ENCODE results near the gene BMPER.
A peak's percentile ranks its signal among the peaks of the same experiment; 100 is the strongest.

Gene BMPER

DNA sequence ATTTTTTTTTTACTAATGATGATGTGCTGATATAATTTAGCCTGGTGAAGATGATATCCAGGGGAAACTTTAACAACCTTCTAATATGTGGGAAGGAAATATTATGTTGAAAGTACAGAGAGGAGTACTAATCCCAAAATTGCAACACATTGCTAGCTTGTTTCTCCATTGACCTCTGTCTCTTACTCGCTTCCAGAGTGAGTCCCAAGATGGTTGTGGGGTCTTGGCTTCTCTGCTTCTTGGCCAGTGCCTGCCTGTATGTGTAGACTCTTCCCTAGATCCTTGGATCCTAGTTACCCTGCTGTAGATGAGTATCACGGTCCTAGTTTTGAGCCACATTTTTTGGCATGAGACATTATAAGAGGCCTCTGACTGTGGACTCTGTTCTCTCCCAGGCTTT lies 17.5 kb downstream of the BMPER start:
- no peak for DNase-seq (ENCODE audit: low read depth, low spot score)

DNA sequence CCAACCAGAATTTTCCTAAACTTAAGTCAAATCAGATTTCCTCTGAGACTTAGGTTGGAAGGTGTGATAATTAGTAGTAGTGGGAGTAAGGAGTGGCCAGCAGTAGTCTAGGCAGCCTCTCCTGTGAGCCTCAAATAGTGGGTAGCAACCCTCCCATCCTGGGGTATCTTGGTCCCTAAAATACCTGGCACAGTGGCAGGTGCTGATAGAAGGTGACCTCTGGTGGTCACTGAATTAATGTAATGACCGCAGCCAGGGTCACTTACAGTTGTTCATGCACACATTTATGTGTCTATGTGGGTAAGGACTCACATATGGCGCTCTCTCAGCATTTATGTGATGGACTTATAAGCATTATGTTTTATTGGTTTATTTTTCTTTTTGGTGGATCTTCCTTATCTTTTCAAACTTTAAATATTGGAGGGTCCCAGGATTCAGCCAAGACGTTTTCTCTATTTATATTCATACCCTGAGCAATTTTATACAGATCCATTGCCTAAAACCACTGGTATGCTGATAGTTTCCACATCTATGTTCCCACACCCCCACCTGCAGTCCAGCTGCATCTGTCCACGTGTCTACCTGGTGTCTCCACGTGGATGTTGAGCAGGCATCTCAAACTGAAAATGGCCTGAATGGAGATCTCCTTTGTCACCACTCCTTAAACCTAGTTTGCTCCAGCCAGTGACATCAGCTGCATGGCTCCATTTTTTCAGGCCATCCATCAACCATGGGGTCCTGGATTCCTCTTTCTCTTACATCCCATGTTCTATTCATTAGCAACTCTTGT lies 18.3 kb downstream of the BMPER start:
- DNase-seq (ENCODE audit: low read depth, low spot score): no peak

DNA sequence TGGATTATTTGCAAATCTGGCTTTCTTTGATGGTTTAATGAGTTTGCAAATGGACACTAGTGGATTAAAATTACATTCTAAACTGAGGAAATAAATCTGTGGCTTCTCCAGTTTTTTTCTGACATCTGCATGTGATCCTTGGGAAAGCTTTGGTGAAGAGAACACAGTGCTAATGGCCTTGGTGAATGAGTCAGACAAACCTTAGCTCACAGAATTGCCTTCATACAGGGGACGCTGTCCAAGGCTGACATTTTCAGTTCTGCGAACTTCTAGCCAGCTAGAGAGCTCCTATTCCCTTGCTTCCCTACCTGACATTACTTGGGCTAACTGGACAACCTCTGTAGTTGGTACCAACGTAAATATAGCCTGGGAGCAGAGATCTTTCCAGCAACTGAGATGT lies 21.2 kb downstream of the BMPER start:
- DNase-seq (ENCODE audit: low read depth, low spot score): peak; percentile 56

DNA sequence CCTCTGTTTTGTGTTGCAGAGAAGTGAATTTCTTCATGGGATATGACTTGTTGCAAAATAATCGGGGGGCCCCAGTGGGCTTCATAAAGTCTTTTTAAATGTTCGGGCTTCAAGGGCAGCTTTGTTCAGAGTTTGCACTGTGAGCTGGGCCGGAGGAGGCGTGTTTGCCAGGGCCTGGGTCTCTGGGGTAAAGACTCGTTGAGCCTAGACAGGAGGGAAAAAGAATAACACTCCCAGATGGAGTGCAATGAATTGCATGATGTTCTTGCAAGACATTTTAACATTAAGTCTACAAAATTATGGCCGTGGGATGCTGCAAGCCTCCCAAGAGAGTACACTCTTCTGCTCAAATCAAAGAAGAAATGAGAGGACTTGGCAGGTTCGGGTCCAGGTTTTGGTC lies 23.6 kb downstream of the BMPER start:
- DNase-seq (ENCODE audit: low read depth, low spot score): no peak

DNA sequence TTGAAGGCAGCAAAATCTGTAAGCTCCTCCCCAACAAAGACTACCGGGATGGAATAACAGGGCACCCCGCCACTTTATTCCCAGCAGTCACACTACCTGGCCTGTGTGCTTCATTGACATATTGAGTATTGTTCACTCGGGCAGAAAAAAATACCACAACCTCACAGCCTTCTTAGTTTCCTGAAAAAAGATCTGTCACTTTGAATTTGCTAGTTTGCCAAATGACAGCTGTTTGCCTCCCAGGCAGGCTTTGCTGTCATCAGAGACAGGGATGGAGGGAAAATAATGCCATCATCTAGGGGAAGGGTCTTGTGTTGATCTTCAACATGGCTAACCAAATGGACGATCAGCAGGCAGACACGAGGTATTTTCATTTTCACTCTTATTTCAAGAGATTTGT lies 26.9 kb downstream of the BMPER start:
- no peak for DNase-seq (ENCODE audit: low read depth, low spot score)

DNA sequence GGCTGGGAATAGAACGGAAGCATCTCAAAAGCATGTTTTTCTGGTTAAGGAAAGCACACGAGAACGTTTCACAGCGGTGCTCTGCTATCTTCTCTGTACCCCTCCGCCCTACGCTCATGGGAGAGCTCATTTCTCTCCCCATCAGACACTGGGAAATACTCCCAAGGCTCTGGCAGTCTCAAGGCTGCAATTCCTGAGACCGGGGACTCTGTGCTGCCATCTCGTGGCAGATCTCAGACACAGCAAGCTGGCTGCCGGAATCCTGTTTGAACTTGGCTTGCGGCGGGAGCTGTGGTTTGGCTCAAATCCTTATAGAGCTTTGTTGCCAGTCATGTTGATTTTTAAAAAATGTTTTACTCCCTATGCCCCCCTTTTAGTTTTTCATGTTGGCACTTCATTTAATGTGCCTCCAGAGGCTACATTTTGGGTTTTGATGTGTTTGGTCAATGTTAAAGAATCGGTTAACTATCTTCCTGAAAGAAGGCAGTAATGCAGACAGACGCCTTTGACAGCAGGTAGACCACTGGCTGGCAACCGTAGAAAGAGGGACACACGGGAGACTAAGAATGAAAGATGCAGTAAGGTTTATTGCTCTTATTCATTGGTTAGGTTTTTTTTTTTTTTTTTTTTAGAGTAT lies 27.6 kb downstream of the BMPER start:
- DNase-seq (ENCODE audit: low read depth, low spot score): peak; percentile 94

DNA sequence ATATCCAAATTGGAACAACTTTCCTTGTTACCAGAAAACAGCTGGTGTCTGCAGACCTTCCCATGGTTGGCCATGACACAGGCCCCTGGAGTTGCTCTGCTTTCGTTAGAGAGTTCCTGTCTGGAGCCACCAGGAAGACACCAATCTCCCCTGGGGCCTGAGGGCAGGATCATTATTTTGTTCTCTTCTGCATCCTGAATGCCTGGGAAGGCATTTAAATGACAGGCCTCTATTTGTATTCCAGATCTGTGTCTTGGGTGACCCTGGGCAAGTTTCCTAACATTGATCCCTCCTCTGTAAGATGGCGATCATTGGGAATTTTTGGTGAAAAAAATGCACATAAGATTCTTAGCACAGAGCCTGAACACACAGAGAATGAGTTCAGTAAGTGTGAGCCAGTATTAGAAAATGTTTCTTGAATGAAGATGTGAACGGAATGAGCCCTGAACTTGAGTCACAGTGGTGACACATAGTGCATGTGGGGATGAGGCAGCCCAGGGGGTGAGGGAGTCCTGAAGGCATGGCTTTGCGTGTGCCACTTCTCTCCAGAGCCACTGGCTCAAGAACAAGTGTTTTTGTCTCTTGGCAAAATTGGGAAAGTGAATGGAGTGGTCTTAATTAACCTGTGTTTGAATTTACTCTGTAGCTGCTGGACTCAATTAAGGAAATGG lies 28.4 kb downstream of the BMPER start:
- DNase-seq (ENCODE audit: low read depth, low spot score): peak; percentile 77

DNA sequence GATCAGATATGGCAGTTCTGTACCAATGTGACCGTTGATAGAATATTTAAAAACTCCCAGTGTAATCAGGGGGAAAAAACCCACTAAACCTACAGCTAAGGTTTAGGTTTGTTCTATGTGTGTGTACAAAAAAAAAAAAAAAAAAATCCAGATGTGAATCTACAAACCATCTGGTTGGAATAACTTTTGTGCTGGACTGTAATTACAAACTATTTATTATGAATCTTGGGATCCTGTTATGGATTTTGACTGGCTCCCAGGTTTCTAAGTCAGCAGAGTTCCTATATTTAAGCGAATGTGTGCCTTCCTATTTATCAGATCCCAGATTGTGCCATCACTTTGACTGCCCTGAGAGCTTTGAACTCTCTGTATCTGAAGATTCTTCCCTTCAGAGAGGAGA lies 29.1 kb downstream of the BMPER start:
- DNase-seq (ENCODE audit: low read depth, low spot score): no peak

DNA sequence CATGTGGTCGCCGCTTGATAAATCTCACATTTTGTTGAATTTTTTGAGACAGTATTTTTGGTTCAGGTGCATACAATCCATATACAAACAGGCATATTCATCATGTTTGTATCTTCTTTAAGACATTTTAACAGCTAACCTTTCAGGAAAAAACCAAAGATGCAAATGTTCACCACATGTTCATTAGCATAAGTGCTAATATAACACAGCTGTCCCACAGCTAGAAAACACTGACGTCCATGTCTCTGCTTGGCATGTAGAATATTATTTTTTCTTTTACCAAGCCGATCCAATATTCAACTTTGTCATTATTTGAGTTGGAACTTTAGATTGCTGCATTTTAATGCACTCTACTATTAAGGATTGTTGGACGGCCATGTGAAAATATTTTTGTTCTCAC lies 31.2 kb downstream of the BMPER start:
- DNase-seq (ENCODE audit: low read depth, low spot score): no peak

DNA sequence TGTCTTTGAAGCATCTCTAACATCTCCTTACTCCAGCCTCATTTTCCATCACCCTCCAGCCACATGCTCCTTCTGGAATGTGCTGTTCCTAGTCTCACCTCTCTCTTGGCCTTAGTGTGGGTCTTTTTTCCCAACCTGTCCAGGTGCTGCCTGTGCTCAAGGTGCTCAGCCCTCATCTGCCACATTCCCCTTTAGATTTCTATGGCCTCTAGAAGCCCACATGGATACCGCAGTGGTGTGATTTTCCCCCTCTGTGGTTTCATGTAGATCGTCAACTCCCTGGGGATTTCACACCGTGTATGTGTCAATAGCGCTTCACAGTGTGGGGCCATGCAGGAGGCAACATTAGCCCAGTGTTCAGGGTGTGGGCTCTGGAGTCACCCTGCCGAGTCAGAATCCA lies 32.5 kb downstream of the BMPER start:
- no peak for DNase-seq (ENCODE audit: low read depth, low spot score)

DNA sequence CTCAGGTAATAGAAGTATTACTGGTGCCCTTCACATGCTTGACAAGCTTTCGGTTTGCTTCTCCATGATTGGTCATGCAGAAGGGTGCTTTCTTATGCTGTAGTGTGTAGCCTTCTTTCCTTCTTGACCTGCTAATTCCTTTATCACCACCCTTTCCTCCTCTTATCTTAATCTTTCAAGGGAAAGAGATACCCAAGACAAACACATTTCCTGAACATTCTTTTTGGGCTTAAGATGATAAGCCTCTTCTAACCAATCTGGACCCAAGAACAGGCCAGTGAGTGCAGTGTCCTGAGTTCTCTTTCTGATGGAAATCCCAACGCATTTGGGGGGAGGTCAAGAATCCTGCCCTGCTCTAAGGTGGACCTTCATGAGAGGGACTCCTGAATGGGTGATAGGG lies 33.8 kb downstream of the BMPER start:
- DNase-seq (ENCODE audit: low read depth, low spot score): no peak

DNA sequence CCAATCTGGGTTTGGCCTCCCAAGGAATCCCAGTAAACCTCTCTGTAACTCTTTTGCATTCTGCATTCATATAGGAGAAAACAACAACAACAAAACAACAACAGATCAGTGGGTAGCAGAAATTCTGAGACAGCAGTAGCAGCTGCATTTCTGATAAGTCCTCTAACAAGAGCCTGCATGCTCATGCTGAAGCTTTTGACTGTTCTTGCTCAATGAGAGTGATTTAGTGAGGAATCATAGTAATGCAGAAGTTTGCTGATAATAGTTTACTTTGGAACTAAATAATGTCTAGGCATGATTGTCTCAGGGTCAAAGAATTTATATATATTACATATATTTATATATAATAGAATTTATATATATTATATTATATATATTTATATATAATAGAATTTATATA lies 35.2 kb downstream of the BMPER start:
- DNase-seq (ENCODE audit: low read depth, low spot score): no peak

DNA sequence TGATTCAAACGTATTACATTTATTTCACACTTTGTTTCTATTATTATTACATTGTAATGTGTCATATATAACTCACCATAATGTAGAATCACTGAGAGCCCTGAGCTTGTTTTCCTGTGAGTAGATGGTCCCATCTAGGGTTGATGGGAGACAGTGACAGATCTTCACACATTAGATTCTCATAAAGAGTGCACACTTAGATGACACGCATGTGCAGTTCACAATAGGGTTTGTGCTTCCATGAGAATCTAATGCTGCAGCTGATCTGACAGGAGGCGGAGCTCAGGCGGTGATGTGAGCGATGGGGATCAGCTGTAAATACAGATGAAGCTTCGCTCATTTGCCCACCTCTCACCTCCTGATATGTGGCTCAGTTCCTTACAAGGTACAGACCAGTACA lies 36.1 kb downstream of the BMPER start:
- no peak for DNase-seq (ENCODE audit: low read depth, low spot score)

GRCh38 chr7:33946094-33946699 lies 40.9 kb downstream of the BMPER start:
- no peak for DNase-seq (ENCODE audit: low read depth, low spot score)

DNA sequence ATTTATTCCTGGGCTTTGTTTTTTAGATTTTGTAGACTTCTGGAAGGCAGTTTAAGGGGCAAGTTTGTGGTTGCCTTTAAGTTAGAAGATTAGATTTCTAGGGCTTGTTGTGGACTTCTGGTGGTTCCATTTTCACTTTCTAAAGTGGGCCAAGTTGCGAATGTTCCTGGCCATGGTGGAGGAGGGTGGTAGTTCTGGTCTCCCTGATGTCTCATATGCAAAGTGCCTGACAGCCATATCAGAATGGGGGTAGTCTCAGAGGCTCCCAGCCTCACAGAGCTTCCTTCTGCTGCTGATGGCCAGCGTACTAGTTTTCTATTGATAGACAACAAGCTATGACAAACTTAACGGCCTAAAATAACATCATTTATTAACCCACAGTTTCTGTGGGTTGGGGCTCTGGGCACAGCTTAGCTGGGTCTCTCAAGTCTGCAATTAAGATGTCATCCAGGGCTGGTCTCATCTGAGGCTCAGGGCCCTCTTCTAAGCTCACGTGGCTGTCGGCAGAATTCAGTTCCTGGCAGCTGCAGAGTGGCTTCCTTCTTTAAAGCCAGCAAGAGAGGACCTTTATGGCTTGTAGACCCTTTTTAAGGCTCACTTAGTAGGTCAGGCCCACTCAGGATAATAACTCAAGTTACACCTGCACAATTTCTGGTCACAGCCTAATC lies 44.8 kb downstream of the BMPER start:
- no peak for DNase-seq (ENCODE audit: low read depth, low spot score)

DNA sequence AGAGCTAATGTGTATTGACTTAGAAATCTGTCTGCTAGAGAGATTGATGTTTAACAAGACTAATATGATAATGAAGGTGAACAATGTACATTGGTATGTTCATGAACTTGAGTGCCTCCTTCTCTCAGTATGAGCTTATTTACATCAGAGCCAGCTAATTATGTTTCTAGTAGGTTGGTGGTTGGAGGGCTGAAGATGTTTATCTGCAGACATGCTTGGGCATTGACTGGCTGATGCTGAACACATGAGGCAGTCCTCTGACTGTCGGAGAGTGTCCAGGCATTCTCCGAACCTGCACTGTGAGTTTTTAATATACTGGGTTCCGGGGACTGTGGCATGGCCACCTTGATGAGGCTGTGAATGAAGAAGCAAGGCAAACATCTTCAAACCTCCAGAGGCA lies 47.5 kb downstream of the BMPER start:
- peak; percentile 51 for DNase-seq (ENCODE audit: low read depth, low spot score)

- DNase-seq (ENCODE audit: low read depth, low spot score): no peak
These were observed 52.8 kb downstream of the BMPER start for GRCh38 chr7:33958104-33958503.

DNA sequence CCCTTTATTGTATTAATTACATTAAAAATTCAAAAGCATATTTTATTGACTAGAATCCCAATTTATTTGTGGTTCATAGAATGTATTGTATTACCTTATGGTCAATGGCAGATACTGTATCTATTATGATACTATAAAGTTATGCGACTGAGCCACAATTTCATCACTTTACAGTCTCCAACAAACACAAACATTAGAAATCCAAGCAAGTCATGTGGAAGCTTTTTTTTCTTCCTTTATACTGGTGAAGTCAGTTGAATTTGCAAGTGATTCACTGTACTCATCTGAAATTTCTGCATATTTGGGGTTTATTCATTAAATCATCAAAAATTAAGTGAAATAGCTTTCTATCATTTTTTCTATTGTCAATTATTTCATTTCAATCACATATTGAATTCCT lies 54.3 kb downstream of the BMPER start:
- DNase-seq (ENCODE audit: low read depth, low spot score): no peak

GRCh38 chr7:33961948-33962347 lies 56.6 kb downstream of the BMPER start:
- no peak for DNase-seq (ENCODE audit: low read depth, low spot score)

DNA sequence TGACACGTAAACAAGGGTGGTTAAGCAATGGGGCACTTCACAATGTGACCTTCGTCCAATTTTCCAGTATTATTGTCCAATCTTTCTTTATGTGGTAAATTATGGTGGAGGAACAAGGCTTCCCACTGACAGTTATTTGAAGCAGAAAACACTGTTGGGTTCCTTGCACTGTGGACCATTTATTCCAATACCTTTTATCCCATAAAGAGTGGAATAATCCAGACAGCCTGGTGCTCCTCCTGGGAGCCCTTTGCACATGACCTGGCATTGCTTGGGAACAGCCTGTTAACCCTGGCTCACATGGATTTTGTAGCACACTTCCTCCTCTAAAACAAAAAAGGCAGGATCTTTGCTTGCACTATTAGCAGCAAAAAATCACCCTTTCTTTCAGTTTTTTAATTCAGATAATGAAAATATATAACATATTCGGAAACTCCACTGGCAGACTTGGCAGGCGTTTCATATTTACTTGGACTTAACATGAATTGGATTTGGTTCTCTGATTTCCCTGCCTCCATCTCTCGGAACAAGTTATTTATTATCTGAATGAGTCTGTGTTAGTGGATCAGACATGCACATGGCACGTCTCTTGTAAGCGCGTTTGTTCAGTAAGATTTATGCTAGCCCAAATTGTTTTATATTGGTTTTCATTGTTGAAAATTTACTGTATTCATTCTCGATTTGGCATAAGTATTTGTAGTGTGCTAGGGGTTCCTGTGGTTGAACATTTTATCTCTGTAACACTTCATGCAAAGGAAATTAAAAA lies 59.3 kb downstream of the BMPER start:
- DNase-seq (ENCODE audit: low read depth, low spot score): no peak

GRCh38 chr7:33965183-33965744 lies 59.9 kb downstream of the BMPER start:
- no peak for DNase-seq (ENCODE audit: low read depth, low spot score)
